IMR-90 (cell line): ENCODE measurements around the gene RSPO4.

Experiments used
- MAFK ChIP-seq: IDR thresholded peaks from 2 replicates; pipeline ENCODE4 v1.6.1; 2012; ENCODE audit warnings: low read depth, low read length, improper control_type of control experiment
- MAZ ChIP-seq: IDR thresholded peaks from 2 replicates; pipeline ENCODE4 v1.6.1; 2012; ENCODE audit warnings: low read depth, mild to moderate bottlenecking, low read length, improper control_type of control experiment, moderate library complexity, borderline replicate concordance
- MXI1 ChIP-seq: IDR thresholded peaks from 2 replicates; pipeline ENCODE4 v1.6.1; 2012; ENCODE audit warnings: low read depth, mild to moderate bottlenecking, low read length, moderate library complexity, borderline replicate concordance
- POLR2A ChIP-seq: IDR thresholded peaks from 2 replicates; pipeline ENCODE4 v1.6.1; 2012; ENCODE audit warnings: mild to moderate bottlenecking, low read depth, low read length
- RAD21 ChIP-seq: IDR thresholded peaks from 2 replicates; pipeline ENCODE4 v1.6.1; 2012; ENCODE audit warnings: low read length, improper control_type of control experiment
- TF ChIP-seq, protein P1 (sequence below): conservative IDR thresholded peaks from 2 replicates; pipeline ENCODE4 v1.5.1; 2012; ENCODE audit warnings: mild to moderate bottlenecking, low read depth, low read length, improper control_type of control experiment
- TF ChIP-seq, protein P2 (sequence below): fragments of 150-350 bp; IDR thresholded peaks from 2 replicates; pipeline ENCODE4 v1.6.1; 2017; ENCODE audit warnings: mild to moderate bottlenecking, antibody characterized with exemption, low read length, low read depth
- TF ChIP-seq, protein P3 (sequence below): fragments of 150-350 bp; IDR thresholded peaks from 2 replicates; pipeline ENCODE4 v1.6.1; 2016; ENCODE audit warnings: low read depth, mild to moderate bottlenecking, low read length, moderate library complexity, borderline replicate concordance

DNA sequence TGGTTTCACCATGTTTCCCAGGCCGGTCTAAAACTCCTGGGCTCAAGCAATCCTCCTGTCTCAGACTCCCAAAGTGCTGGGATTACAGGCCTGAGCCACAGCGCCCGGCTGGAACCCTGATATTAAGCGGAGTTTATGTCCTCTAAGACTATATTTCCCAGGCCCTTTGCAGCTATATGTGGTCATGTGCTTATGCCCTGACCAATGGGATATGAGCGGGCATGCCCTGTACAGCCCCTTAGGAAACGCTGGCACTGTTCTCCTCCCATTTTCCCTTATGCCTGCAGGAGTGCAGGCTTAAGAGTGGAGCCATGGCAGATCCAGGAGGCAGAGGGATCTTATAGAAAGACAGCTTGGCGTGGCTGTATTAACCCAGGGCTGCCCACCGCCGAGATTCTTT is 29.9 kb downstream of the RSPO4 start:
- TF ChIP-seq, protein P1, sequence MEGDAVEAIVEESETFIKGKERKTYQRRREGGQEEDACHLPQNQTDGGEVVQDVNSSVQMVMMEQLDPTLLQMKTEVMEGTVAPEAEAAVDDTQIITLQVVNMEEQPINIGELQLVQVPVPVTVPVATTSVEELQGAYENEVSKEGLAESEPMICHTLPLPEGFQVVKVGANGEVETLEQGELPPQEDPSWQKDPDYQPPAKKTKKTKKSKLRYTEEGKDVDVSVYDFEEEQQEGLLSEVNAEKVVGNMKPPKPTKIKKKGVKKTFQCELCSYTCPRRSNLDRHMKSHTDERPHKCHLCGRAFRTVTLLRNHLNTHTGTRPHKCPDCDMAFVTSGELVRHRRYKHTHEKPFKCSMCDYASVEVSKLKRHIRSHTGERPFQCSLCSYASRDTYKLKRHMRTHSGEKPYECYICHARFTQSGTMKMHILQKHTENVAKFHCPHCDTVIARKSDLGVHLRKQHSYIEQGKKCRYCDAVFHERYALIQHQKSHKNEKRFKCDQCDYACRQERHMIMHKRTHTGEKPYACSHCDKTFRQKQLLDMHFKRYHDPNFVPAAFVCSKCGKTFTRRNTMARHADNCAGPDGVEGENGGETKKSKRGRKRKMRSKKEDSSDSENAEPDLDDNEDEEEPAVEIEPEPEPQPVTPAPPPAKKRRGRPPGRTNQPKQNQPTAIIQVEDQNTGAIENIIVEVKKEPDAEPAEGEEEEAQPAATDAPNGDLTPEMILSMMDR, result no peak
- TF ChIP-seq MAZ (no peak), MAFK (no peak), RAD21 (no peak), MXI1 (no peak), POLR2A (no peak)
- TF ChIP-seq, protein P2, sequence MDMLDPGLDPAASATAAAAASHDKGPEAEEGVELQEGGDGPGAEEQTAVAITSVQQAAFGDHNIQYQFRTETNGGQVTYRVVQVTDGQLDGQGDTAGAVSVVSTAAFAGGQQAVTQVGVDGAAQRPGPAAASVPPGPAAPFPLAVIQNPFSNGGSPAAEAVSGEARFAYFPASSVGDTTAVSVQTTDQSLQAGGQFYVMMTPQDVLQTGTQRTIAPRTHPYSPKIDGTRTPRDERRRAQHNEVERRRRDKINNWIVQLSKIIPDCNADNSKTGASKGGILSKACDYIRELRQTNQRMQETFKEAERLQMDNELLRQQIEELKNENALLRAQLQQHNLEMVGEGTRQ, result no peak
- TF ChIP-seq, protein P3, sequence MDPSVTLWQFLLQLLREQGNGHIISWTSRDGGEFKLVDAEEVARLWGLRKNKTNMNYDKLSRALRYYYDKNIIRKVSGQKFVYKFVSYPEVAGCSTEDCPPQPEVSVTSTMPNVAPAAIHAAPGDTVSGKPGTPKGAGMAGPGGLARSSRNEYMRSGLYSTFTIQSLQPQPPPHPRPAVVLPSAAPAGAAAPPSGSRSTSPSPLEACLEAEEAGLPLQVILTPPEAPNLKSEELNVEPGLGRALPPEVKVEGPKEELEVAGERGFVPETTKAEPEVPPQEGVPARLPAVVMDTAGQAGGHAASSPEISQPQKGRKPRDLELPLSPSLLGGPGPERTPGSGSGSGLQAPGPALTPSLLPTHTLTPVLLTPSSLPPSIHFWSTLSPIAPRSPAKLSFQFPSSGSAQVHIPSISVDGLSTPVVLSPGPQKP, result no peak
